NCI-H748 (cell line): ENCODE measurements around the gene C13orf46.
"Not testable (repeated sequence)": the region's sequence is repeated elsewhere in the genome, so short reads cannot be mapped to it uniquely, and the experiment has no call there.

Source experiments
- DNase-seq: peaks from one replicate; lab custom pipeline; 2025; ENCODE audit not compliant: unreplicated experiment; lab: John Stamatoyannopoulos, UW

The C13orf46 gene

DNA sequence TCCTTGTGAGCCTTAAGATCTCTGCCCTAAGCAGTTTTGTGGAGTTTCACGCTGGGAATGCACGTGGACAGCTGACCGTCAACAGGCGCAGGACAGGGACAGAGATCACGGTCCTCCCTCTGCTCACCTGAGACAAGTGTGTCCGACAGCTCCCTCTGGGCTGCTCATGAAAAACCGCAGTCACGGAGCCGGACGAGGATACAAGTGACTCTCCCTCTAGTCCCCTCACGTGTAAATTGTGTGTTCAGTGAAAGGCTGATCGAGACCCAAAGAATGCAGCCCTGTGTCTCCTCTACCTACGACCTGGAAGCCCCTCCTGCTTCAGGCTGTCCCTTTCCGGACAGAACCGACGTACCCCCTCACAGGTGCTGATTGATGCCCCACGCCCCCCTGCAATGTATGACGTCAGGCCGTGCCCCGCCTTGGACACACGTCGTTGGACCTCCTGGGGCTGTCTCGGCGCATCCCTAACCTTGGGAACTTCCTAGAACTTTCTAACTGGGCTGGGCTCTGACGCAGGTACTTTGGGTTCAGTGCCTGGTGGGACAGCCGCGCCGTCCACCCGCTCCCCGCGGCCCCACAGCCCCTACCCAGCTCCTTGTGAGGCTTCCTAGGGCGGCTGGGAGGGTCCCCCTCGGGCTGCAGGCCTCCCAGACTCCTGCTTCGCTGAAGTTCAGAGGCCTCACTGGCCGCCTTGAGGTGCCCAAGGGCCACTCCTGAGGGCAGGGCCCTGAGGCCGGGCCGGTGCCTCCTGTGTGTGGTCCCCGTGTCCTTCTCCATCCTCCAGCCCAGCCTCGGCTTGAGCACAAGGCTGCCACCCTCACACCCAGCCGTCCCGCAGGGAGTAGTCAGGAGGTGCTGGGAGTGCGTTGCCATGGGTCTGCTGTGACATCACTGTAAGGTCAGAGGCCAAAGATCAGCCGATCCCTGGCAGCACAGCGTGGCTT is at the start of gene C13orf46:
Gene C13orf46 (minus strand): TSS at position 859 of the 947 bp plus-strand sequence. CDS start 79 bp downstream, at position 780.
- no peak for DNase-seq

DNA sequence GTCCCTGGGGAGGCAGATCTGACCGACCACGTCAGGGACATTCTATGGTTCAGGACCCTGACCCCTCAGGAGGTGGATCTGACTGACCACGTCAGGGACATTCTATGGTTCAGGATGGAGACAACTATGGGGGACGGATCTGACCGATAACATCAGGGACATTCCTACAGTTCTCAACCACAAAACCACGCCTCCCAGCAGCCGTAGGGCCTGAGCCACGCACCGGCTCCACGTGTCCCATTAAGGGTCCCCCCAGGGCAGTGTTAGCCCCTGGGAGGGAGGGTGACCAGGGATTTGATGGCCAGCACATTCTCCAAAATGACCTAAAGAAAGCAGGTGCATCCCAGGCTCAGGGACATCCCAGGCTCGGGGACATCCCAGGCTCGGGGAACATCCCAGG is 49.0 kb upstream of the C13orf46 start:
- no peak for DNase-seq

DNA sequence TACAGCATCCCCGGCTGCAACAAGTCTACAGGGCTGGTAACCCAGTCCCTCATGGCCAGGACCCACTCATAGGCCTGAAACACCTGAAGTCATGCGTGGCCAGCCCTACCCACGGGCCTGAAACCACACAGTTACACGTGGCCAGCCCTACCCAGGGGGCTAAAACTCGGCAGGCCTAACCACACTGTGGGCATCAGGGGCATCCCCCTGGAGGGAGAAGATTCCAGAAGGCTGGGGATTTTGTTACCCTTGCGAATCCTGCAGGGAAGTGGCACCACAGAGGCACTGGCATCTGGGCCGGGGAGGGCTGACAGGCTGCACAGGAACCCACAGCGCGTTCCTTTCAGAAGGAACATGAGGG is 48.4 kb upstream of the C13orf46 start:
- DNase-seq = no peak

DNA sequence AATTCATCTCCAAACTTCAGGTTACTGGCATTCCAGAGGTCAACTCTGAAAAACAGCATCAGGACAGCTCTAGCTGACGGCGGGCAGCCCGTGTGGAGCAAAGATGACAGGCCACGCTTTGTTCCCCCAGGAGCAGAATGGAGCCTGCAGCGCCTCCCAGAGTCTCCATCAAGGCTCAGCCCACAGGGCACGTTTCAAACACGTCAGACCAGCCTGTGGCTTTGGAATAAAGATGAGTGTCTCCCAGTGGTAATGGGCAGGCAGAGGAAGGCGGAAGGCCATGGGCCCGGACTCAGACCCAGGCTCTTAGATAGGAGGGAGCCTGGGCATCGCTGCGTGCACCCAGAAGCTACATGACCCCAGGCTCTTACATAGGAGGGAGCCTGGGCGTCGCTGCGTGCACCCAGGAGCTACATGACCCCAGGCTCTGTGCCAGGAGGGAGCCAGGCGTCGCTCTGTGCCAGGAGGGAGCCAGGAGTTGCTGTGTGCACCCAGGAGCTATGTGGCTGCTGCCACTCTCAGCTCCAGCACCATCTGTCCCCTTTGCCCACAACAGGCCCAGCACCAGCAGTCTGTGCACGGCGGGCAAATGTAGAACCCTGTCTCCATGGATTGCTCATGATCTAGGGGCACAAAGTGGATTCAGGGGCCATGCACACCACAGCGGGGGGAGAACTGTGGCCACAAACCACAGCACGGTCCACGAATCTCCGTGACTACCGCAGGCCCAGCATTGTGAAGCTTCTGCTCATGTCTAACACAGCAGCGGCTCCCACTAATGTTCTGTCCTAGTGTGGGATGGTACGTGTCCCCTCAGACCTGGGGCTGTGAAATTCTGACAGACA is 47.8 kb upstream of the C13orf46 start:
- no peak for DNase-seq

DNA sequence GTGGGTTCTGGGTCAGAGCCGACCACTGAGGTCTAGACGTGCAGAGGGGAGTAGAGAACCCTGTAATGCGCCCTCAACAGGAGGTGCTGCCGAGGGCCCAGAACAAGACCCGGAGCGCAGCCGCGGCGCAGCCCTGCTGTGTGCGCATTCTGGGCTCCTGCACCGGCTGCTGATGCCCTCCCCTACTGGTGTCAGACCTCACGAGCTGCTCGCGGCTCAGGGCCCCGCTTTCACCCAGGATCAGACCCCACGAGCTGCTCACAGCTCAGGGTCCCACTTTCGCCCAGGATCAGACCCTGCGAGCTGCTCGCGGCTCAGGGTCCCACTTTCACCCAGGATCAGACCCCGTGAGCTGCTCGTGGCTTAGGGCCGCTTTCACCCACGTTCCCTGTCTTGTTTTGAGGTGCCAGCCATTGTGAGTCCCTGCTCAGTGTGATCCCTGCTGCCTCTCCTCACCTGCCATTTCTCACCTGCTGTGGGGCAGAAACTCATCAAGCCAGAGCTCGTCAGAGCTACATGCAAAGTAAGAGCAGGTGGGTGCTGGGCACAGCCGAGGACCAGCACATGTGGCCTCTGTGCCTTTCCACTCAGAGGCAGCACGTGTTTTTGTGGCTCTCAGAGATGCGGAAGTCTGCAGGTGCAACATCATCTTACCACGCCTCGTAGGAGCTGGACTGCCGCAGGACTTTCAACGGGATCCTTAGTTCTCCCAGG is 47.0 kb upstream of the C13orf46 start:
- DNase-seq = no peak

DNA sequence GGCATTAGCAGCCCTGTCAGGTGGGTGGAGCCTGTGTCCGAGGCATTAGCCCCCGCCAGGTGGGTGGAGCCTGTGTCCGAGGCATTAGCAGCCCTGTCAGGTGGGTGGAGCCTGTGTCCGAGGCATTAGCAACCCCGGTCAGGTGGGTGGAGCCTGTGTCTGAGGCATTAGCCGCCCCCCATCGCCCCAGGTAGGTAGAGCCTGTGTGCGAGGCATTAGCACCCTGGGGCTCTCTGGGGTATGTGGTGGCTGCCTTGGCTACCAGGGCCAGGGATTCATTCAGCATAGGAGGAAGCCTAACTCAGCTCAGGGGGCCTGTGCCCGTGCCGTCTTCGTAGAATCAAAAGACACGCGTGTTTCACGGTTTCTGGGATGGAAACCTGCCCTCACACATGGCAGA is 46.3 kb upstream of the C13orf46 start:
- not testable (repeated sequence) for DNase-seq

DNA sequence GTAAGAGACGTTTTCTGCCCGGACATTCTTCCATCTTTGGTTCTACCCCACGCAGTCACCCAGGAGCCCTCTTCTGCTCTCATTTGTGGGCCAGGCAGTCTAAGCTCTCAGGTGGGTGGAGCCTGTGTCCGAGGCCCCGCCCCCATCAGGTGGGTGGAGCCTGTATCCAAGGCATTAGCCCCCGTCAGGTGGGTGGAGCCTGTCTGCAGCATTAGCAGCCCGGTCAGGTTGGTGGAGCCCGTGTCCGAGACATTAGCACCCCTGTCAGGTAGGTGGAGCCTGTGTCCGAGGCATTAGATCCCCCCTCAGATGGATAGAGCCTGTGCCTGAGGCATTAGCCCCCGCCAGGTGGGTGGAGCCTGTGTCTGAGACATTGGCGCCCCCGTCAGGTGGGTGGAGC is 45.5 kb upstream of the C13orf46 start:
- no peak for DNase-seq

DNA sequence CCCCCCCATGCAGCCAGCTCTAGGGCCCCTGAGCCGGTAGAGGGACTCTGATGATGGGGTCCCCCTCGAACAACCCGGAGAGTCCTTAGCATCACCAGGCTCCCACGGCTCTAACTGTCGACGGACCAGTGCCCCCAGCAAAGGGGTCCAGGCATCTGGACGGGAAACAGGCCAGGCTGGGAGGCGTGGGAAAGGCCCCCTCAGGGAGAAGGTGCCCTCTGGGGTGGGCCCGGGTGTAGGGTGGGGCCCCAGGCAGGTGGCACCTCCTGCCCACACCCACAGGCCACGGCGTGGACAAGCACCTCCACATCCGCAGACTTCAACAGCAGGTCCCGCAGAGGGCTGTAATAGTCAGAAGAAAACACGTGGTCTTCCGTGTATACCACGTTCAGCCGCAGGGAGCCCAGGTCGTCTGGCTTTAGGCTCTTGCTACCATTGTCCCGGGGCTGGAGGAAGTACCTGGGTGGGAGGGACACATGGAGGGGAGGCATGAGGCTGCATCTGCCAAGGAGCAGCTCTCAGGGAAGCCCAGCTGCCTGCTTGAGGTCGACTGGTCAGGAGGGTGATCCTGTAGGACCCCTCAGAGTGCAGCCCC is 44.7 kb upstream of the C13orf46 start:
- no peak for DNase-seq

DNA sequence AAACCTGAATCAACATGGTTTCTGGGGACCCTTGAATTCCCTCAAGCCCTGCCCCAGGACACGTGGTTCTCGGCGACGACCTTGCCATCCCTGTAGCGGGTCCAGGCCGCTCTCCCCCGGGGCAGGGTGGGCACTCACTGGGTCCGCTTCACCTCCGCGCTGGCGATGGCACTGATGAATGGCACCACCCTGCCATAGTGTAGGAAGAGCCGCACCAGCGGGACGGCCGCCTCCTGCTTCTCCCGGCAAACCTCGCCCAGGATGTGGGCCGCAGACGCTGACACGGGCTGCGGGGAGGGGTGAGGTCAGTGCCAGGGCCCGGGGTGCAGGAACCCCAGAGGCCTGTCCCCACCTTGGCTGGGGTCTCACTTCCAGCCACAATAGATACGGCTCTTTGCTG is 44.1 kb upstream of the C13orf46 start:
- no peak for DNase-seq

DNA sequence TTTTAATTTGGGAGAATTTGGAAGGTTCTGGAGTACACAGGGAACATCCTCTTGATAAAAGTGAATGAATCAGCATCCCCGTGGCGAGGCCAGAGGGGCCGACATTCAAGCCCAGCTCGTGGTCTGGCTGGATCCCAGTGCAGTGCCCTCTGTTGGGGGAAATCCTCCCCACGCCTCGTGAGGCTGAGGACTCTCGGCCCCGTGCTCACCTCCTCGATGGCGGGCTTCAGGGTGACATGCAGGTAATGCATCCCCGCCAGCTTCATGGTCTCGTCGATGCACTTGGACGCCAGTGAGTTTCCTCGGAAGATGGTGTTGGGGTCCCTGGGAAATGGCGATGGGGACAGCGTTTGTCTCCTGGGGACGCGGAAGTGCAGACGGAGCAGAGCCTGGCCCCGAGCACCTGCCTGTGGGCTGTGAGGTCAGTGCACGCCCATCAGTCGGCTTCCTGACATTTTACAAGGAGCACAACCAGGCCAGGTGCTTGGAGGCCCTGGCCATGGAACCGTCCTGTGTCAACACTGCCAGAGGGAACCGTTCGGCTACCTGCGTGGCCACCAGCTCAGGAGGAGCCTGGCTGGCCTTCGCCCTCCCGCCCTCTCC is 43.3 kb upstream of the C13orf46 start:
- no peak for DNase-seq

DNA sequence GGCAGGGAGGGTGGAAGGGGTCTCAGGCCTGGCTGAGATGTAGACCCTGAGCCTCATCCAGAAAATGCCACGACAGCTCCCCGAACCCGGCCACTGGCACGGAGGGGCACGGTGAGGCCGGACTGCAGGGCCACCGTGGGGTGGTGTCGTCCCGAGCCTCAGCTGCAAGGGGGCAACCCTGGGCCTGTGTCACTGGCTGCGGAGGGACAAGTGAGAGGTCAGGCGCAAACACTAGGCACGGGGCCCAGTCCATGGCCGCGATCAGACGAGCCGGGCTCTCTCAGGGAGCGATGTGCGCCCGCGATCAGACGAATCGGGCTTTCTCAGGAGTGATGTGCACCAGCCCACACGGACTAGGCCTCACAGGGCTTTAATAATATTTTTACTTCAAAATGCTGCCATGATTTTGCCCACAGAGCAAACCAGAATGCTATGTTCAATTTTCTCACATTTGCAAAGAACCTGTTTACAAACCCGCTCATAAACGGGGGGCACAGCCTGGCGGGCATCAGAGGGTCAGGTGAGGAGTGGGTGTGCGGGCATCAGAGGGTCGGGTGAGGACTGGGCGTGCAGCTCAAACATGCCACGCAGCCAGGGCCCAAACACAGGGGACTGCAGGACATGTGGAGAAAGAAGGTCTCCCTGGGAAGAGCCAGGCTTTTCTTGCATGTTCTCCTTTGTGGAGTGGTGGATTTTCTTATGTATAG is 42.6 kb upstream of the C13orf46 start:
- no peak for DNase-seq

DNA sequence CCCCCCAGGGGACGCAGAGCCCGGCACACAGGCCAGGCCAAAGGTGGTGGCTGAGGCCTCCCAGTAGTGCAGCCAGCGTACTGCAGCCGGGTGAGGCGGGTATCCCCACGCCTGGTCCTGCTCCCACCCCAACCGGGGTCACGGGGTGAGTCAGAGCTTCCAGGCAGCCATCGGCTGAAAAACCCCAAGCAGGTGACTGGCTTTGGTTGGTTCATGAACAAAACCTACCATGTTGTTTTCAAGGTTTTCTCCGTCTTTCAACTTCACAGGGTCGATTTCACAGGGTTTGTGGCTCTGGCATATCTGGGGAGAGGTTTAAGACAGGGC is 42.1 kb upstream of the C13orf46 start:
- DNase-seq = no peak

DNA sequence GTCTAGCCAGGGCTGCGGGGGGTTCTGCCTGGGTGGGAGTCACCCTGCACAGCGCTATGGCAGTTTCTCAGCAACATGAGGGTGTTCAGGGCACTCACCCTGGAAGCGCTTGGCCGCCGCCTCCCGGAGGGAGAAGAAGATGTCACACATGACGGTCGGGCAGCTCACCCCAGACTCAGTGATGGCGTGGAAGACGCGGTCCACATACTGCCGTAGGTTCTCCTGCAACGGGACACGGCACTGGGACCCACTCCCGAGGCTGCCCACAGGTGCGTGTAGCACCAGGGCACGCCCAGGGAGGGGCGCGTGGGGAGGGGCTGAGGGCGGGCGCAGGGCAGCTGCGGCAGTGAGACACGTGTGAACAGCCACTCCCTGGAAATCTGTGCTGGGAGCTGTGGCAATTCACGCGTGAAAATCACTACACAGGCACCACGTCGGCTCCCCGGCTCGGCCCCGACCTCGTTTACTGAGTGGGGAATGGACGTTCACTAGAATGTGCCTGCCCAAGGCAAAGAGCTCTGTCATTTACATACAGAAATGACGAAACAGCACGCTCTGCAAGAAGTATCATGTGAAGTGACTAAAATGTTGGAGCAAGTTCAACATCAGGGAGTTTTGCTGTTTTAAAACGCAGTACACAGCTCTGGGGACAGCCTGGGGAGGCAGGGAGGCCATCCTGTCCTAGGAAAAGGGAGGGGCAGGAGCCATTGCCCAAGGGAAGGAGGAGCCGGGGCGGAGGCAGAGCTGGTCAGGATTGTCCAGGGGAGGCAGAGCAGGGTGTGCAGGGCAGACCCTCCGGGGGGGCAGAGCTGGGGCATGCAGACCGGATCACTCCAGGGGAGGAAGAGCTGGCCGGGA is 41.5 kb upstream of the C13orf46 start:
- no peak for DNase-seq

DNA sequence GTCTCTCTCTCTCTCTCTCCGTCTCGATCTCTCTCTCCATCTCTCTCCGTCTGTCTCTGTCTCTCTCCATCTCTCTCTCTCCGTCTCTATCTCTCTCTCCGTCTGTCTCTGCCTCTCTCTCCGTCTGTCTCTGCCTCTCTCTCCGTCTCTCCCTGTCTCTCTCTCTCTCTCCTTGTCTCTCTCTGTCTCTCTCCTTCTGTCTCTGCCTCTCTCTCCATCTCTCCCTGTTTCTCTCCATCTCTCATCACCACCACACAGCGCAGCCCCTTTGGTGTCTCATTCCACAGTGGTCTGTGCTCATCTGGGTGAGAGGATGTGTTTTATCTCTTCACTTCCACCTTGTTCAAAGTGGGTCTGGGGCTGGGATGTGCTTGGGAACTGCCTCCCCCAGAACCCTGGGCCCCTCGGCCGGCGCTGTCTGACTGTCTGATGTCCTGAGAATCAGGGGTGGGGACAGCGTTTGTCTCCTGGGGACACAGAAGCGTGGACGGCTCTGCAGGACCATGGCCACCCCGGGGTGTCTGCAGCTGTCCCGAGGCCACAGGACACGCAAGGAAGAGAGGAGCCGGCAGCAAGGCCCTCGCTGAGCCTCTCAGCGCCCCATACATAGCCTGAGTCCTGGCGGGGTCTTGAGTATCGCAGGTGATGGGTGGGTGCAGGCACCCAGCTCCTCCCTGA is 40.2 kb upstream of the C13orf46 start:
- DNase-seq = no peak

DNA sequence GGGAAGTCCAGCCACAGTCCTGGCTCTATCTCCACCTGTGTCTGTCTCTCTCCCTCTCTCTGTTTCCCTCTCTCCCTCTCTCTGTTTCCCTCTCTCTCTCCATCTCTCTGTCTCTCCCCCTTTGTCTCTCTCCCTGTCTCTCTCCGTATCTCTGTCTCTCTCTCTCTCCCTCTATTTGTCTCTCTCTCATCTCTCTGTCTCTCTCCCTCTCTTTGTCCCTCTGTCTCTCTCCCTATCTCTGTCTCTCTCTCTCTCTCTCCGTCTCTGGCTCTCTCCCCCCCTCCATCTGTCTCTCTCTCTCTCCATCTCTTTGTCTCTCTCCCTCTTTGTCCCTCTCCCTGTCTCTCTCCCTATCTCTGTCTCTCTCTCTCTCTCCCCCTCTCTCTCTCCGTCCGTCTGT is 39.5 kb upstream of the C13orf46 start:
- no peak for DNase-seq

DNA sequence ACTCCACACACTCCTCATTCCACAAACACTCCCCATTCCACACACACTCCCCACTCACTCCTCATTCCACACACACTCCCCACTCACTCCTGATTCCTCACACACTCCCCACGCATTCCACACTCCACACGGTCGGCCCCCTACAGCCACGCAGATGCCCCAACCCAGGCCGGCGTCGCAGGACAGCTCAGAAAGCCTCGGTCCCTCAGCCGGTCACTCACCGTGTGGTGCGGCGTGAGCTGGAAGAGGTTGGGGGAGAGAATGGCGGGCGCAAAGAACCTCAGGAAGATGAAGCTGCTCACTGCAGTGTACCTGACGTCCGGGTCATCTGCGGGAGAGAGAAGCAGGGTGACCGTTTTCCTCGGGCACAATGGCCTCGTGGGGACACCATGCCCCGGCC is 39.0 kb upstream of the C13orf46 start:
- no peak for DNase-seq

DNA sequence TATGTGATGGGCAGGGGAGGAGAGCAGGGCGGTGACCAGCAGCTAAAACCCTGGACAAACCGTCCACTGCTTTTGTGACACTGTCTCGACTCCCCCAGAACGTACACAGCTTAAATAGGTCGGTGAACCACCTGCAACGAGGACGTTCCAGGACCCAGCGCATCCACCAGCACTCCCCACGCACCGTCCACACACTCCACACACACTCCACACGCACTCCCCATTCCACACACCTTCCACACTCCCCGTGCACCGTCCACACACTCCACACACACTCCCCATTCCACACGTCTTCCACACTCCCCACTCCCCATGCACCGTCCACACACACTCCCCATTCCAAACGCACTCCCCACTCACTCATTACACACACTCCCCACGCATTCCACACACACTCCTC is 38.3 kb upstream of the C13orf46 start:
- DNase-seq = no peak

DNA sequence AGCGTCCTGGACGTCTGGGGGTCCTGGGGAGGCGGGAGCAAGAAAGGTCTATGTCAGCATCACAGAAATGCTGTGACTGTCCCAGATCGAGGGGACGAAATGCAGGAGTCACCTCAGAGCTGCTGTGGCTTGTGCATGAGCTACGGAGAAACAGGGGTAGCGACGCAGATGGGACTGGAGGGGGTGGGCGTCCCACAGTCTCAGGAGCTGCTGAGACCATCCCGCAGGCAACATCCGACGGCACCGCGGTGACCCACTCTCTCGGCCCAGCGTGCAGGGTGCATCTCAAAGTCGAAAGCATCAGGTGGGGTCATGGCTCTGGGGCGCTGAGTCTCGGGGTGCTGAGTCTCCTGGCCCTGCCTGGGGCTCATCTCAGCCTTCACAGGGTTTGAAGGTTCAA is 37.4 kb upstream of the C13orf46 start:
- DNase-seq = no peak
